GM10847 (cell line): ENCODE data around the gene NAT14.
A peak's percentile ranks its signal among the peaks of the same experiment; 100 is the strongest.

Source experiments
- POLR2A ChIP-seq: IDR thresholded peaks from 2 replicates; pipeline ENCODE4 v1.6.1; 2011; ENCODE audit not compliant: insufficient read length; ENCODE audit errors: extremely low read depth

Gene NAT14

DNA sequence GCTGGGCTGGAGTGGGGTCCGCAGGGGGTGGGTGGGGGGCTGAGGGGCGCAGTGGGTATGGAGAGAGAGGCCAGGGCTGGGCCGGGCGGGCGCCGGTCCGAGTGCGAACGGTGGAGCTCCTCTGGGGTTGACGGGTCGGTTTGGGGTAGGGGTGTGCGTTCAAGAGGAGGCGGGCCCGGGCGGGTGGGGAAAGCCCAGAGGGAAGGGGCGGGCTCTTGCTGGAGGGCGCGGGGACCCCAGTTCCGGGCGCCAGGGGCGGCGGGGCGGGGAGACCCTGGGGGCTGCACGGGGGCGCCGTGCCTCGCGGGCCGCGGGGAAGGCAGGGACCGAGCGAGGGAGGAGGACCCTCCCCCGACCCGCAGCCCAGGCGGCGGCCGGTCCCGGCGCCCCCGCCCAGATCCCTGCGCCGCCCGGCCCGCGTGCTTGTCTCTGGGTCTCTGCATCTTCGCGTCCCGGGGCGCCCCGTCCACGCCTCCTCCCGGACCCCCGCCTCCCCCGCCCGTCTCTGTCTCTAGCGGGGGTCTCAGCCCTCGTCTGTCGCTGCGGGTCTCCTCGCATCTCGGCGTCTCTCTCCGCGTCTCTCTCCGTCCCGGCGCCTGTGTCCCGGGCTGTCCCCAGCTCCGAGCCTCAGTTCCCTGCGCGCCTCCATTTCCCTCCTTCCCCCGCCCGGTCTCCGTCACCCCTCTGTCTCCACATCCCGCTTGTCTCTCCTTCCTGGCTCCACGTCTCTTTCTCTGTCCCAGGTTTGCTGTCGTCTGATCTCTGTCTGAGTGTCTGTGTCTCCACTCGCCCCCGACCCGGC, 33.6 kb upstream of the NAT14 start:
- no peak for TF ChIP-seq POLR2A

DNA sequence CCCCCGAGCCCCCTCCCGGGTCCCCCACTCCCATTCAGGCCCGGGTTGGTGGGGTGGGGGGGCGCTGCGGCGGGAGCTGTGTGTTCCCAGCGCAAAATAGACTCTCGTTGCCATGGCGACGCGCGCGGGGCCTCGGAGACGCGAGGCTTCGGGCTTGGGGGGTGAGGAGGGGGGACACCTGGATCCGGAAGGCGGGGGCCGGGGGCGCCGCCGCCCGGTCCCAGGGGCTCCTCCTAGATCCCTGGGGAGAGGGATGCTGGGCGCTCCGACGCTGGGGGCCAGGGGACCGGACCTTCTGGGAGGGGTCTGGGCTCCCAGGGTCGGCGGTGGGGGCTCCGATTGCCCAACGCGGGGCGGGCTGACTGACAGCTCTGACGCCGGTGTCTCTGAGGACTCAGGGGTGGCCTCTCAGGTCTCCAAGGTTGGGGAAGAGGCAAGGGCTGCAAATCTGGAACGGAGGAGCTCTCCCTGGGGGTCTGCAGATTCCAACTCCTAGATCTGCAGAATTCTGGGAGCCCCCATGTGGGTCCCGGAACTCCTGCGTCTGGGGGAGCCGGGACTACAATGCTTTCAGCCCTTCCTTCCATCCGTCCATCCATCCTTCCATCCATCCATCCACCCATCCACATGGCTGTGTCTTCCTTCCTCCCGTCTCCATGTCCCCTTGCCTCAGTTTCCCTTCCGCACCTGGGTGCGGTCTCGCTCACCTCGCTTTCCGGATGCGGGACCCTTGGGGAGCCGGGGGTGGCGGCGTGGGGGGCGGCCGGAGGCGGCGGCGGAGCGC, 32.8 kb upstream of the NAT14 start:
- no peak for TF ChIP-seq POLR2A

DNA sequence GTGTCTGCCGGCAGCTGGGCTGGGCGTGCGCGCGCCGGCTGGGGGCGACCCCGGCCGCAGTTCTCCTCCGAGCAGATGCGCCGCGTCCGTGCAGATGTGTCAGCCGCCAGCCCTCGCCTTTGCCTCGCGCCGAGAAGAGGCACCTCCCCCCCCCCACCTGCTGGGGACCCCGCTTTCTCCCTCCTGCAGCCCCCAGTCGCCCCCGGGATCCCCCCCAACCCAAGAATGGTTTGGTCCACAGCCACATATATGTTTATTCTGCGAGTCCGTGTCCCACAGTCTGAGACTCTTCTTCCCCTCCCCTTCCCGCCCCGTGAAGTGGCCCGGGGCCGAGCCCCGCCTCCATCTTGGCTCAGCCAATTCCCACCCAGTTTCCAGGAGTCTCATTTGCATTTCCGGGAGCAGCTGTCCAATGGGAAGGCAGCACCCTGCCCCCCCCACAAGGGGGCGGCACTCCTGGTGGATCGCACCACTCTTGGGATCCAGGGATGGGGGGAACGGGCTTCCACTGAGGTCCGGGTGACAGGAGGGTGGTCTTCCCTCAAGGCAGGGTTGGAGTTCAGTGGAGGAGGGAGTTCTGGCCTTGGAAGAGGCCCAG, 32.1 kb upstream of the NAT14 start:
- no peak for TF ChIP-seq POLR2A

DNA sequence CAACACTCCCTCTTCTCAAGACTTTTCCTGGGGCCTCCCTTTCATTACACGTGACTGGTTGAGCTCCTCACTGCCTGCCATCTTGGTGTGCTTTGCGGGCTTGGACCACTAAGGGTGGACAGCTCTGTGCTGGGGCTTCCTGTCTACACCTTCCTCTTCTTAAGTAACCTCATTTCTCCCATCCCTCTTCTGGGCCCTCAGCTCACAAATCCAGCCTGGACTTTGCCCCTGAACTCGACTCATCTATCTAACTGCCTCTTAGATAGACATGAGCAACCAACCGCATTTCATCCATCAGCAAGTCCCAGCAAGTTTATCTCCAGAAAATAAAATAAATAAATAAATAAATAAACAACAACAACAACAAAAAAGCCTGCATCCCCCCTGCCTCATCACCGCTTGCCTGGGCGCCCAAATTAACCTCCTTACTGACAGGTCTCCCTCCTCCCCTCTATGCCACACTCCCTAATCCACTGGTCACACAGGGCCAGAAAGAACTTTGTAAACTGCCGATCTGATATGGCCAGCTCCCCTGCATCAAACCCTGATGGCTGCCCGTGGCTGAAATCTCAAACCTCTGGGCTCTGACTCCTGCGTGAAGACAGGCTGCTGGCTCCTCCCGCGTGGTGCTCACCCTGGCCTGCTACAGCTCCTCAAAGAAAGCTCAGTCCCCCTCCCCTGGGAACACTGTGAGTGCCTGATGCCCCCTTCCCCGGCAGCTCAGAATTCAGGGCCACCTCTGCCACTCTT, 31.3 kb upstream of the NAT14 start:
- TF ChIP-seq POLR2A, result no peak

DNA sequence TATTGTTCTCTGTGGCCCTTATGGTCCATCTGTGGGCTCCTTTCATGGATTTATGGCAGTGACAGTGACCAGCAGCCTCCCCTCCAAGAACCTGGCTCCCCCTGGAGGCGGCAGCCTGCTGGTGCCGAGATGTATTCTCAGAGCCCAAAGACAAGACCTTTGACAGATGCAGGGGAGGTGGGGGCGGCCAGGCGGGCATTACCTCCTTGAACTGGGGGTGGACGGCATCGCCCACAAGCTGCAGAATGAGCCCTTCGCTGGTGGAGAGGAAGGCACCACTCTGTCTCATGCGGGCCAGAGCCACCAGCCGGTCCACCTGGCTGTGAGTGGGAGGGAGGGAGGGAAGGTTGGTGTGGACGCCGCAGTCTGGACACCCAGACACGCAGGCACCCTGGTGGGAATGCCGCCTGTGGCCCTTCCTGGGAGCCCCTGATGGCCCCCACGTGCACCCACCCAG, 30.2 kb upstream of the NAT14 start:
- TF ChIP-seq POLR2A, result no peak

DNA sequence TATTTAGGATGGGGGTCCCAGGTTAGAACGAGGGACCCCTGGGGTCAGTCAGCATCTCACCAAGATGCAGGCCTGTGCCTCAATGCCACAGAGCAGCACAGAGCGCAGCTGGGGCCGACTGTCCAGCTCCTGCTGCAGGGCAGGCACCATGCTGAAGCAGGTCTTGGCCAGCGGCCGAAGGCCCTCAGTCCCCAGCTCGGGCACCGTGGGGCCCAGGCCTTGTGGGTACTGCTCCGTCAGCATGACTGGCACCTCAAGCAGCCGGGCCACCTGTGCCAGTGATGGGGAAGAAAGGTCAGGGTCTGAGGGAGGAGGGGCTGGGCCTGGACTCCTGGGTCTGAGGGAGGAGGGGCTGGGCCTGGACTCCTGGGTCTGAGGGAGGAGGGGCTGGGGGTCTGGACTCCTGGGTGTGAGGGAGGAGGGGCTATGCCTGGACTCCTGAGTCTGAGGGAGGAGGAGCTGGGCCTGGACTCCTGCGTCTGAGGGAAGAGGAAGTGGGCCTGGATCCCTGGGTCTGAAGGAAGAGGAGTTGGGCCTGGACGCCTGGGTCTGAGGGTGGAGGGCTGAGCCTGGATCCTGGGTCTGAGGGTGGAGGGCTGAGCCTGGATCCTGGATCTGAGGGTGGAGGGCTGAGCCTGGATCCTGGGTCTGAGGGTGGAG, 29.3 kb upstream of the NAT14 start:
- TF ChIP-seq POLR2A, result no peak

DNA sequence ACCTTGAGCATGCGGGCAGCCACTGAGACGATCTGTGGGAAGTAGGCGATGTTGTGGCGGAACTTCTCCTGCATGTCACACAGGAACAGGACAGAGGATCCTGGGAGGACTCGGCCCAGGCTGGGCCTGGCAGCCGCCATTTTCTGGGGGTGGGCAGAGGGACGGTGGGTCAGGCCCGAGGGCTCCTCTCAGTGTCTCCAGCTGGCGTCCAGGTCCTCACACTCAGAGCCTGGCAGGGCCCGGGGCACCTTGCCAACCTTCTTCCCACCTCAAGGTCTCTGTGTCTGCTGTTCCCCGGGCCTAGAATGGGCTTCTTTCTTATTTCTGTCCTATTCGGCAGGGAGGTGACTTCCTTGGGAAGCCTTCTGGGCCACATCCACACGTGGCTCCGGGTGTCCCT, 28.6 kb upstream of the NAT14 start:
- TF ChIP-seq POLR2A, result no peak

DNA sequence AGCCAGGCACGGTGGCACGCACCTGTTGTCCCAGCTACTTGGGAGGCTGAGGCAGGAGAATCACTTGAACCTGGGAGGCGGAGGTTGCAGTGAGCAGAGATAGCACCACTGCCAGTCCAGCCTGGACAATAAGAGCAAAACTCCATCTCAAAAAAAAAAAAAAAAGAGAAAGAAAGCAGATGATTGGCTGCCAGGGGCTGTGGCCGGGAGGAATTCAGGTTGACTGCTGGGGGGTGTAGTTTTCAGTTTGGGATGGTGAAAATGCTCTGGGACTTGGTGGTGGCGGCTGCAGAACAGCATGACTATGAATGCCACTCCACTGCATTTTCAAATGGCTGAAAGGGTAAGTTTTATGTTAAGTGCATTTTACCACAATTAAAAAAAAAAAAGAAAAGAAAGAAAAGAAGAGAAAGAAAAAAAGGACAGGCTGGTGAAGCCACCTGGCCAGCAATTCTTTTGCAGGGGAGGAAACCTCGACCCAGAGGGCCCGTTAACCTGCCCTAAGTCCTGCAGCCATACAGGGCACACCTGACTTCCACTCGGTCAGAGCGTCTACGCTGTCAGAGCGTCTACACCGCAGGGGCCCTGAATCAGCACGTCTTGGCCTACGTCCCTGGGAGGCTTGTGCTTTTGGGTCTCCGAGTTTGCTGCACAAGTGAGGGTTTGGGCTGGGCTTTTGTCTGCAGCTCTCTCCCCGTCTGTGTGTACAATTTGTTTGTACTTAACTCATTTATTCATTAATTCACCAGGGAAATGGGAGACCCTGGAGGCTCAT, 27.1 kb upstream of the NAT14 start:
- TF ChIP-seq POLR2A, result no peak

DNA sequence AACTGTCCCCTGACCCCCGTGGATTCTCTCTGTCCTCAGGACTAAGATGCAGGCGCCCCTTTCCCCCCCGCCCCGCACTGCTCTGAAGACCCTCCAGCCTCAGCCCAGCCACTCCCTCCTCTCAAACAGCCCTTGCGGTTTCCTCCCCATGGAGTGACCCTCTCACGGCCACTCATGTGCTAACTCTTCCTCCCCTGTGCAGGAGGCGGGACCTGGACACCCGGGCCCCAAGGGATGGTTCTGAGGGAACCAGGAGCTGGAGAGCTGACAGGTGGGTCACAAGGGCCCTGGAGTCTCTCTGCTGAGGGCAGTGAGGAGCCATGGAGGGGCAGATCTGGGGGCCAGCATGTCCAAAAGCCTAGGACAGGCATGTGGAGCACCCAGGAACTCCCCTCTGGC, 25.4 kb upstream of the NAT14 start:
- TF ChIP-seq POLR2A, result no peak

DNA sequence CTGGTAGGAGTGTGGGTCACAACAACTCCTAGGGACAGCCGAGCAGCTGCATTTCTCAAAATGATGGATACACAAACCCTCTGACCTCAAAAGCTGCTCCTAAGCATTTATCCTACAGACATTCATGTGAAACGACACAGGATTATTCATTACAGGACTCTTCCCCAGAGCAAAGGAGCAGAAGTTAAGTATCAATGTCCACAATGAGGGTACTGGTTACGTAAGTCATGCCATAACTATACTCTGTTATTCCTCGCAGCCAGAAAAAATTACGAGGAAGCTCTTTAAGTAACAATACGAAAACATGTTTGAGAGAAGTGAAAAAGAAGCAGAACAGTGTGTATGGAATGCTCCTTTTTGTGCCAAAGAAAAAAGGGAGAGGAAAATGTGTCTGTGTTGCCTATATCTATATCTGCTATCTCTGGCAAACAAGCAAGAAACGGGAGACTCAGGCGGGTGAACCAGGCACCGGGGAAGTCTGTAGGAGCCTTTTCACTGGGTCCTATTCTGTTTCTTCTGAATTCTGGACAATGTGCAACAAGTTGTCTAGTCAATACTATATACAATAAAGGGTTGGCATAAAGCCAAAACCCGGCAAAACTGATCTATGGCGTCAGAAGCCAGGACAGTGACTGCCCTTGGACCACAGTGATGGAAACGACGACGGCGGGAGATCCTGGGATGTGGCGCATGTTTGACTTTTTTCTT, 24.9 kb upstream of the NAT14 start:
- no peak for TF ChIP-seq POLR2A

DNA sequence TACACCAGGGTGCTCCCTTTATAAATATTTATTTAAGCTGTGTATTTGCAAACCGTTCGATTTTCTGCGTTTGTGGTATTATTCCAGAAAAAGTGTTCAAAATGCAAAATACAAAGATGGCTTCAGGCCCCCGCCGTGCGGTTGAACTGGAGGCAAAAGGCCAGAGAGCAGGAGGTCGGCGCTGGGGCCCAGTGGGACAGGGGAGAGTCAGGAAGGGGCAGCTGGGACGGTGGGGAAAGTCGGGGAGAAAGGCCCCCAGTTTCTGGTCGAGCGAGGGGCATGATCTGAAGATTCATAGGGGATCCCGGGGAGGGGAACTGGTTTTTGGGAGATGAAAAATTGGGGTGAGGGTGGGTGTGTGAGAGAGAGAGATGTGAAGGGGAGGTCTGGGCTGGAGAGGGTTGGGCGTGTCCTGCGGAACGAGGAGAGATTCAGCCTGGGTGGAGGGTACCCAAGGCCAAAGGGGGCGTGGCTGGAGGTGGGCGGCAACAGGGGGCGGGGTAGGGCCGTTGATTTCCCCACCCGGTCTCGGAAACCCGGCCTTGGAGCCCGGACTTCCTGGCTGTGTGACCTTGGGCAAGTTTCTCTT, 24.2 kb upstream of the NAT14 start:
- no peak for TF ChIP-seq POLR2A

DNA sequence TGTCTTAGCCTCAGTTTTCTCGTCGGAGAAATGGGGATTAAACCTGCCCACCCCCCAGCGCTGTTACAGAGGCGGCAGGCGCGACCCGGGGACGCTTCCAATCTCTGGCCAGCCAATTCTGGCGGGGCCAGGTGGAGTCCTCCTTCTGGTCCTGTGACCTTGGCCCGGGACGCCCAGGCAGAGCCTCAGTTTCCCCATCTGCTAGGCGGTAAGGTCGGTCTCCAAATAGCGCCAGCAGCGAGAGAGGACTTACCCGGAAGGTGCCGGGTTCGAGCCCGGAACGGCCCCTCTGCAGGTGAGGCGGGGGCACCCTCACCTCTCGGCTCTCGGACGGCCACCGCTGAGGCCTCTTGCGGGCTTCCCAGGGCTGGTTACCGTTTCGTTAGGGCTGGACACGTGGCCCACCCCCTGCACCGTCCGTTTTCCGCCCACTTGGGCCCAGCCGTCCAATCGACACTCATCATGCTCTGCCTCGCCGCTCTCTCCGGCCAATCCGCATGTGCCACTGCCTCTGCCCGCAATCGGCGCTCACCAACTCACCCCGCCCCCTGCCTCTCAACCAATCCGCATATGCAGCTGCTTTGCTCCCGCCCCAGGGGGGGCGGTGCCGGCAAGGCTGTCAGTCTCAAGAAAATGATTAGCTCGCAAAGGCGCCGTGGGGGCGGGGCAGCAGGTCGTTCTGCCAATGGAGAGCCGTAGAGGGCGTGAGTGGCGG, 23.6 kb upstream of the NAT14 start, which contains the start of gene ISOC2:
Gene ISOC2 (minus strand): TSS at position 384 of the 715 bp plus-strand sequence. CDS start 5,156 bp downstream, outside the sequence.
- peak; percentile 71 for TF ChIP-seq POLR2A
